K562 (cell line): ENCODE results near the gene TCEA3. TPM values are rescaled to one million over a fixed set of nuclear protein-coding genes. Genes with fewer than 3 reads are reported as not detected.

ENCODE experiments used
- ATAC-seq: fragments of 200-7000 bp; cut with Tn5 transposase; 3 replicates; pipeline ENCODE4 v1.9.1; 2020; ENCODE audit warnings: moderate library complexity
- BruUV-seq: library from RNA; stranded (reverse); fragments of 400-500 nt; replicated peaks from 2 replicates; lab custom pipeline; 2021; lab: Mats Ljungman, UMichigan
- CTCF ChIA-PET: fragments of 300-600 bp; formaldehyde crosslinking; extraction: SDS; loops from one replicate; lab custom pipeline; 2021; ENCODE audit warnings: low intra/inter-chr PET ratio; lab: Yijun Ruan, JAX
- POLR2A ChIA-PET: fragments of 300-600, 350-650 bp; sonication (Branson Sonifier 250); formaldehyde crosslinking; extraction: SDS; loops from one replicate; lab custom pipeline; 2021; ENCODE audit warnings: antibody characterized with exemption, inconsistent platforms; lab: Yijun Ruan, JAX
- DNase-seq, 4 experiments: peaks; one replicate each; pipeline versions ENCODE4 v3.0.0 to v3.0.0-alpha.2; 2011 to 2018; ENCODE audit warnings: low spot score in 3 of 4, mixed read lengths in 3 of 4; ENCODE audit errors: extremely low read depth in 1 of 4
- FAIRE-seq: peaks from 2 replicates; lab custom pipeline; 2011; peaks lifted over from hg19 to GRCh38; lab: Jason Lieb, UNC
- H2AFZ ChIP-seq: 2 replicates; pipeline ENCODE4 v1.6.0; 2011; ENCODE audit warnings: low read depth, low read length, control low read depth, inconsistent platforms
- H3K27ac ChIP-seq: fragments of 200-600 bp; 3 replicates; pipeline ENCODE4 v1.8.0; 2011; ENCODE audit warnings: low read depth, mild to moderate bottlenecking, control low read depth, inconsistent platforms, low read length, moderate library complexity, mixed read lengths; ENCODE audit errors: extremely low read depth
- H3K27me3 ChIP-seq, 2 experiments: fragments of 300-600 bp in 1 of 2; 2 replicates in 1 of 2; 3 replicates in 1 of 2; pipeline versions ENCODE4 v1.6.0 to v1.8.0; 2011; ENCODE audit warnings: inconsistent platforms in 2 of 2, low read length in 2 of 2, mild to moderate bottlenecking in 1 of 2, mixed read lengths in 1 of 2, moderate library complexity in 1 of 2; ENCODE audit not compliant: control insufficient read depth in 2 of 2, insufficient read depth in 2 of 2
- H3K36me3 ChIP-seq: fragments of 300-600 bp; 3 replicates; pipeline ENCODE4 v1.8.0; 2011; ENCODE audit warnings: mild to moderate bottlenecking, low read length, inconsistent platforms; ENCODE audit not compliant: control insufficient read depth, insufficient read depth
- H3K4me1 ChIP-seq, 2 experiments: fragments of 200-600 bp in 1 of 2; replicated peaks in 1 of 2; 2 replicates in 1 of 2; 3 replicates in 1 of 2; pipeline versions ENCODE4 v1.5.1 to v1.8.0; 2011; ENCODE audit warnings: inconsistent platforms in 2 of 2, low read length in 2 of 2, mild to moderate bottlenecking in 1 of 2, mixed read lengths in 1 of 2, moderate library complexity in 1 of 2; ENCODE audit not compliant: control insufficient read depth in 2 of 2, insufficient read depth in 2 of 2
- H3K4me2 ChIP-seq: 2 replicates; pipeline ENCODE4 v1.6.1; 2011; ENCODE audit warnings: low read length, control low read depth, inconsistent platforms, mixed read lengths; ENCODE audit not compliant: insufficient read depth
- H3K4me3 ChIP-seq: fragments of 200-600 bp; sonication (generic), shearing (Covaris generic); 2 replicates; pipeline ENCODE4 v1.5.1; 2016; ENCODE audit warnings: control low read depth, inconsistent platforms
- H3K79me2 ChIP-seq: fragments of 200-600 bp; 3 replicates; pipeline ENCODE4 v1.8.0; 2011; ENCODE audit warnings: low read length, inconsistent platforms; ENCODE audit not compliant: control insufficient read depth, insufficient read depth
- H3K9ac ChIP-seq, 2 experiments: 2 replicates each; pipeline versions ENCODE4 v1.6.0 to v1.6.1; 2011; ENCODE audit warnings: low read depth in 2 of 2, low read length in 2 of 2, control low read depth in 1 of 2, inconsistent platforms in 1 of 2, mild to moderate bottlenecking in 1 of 2, mixed read lengths in 1 of 2; ENCODE audit not compliant: insufficient read depth in 1 of 2
- H3K9me1 ChIP-seq: one replicate; pipeline ENCODE4 v1.6.0; 2011; ENCODE audit warnings: inconsistent platforms, mild to moderate bottlenecking, low read length, moderate library complexity; ENCODE audit not compliant: control insufficient read depth, insufficient read depth
- H3K9me3 ChIP-seq: replicated peaks from 2 replicates; pipeline ENCODE4 v1.5.1; 2011; ENCODE audit warnings: low read depth, low read length, inconsistent platforms; ENCODE audit not compliant: control insufficient read depth, insufficient read depth
- H4K20me1 ChIP-seq: replicated peaks from 2 replicates; pipeline ENCODE4 v1.6.1; 2011; ENCODE audit warnings: low read length, inconsistent platforms, mixed read lengths; ENCODE audit not compliant: control insufficient read depth, insufficient read depth
- BCOR ChIP-seq: fragments of 450-650 bp; IDR thresholded peaks from 2 replicates; pipeline ENCODE4 v1.6.1; 2016
- BDP1 ChIP-seq: IDR thresholded peaks from 3 replicates; pipeline ENCODE4 v1.6.1; 2011; ENCODE audit not compliant: insufficient read length, insufficient read depth
- BMI1 ChIP-seq: fragments of 150-350 bp; IDR thresholded peaks from 2 replicates; pipeline ENCODE4 v1.6.1; 2014; ENCODE audit warnings: low read length
- CEBPB ChIP-seq: fragments of 450-650 bp; IDR thresholded peaks from 2 replicates; pipeline ENCODE4 v1.6.1; 2016; ENCODE audit warnings: missing genetic modification characterization, missing compliant biosample characterization
- CREBBP ChIP-seq: IDR thresholded peaks from one replicate; pipeline ENCODE4 v1.6.1; 2012; ENCODE audit warnings: low read depth, mild to moderate bottlenecking, control low read depth, inconsistent platforms, low read length
- DDX20 ChIP-seq: fragments of 450-650 bp; IDR thresholded peaks from 2 replicates; pipeline ENCODE4 v1.6.1; 2016; ENCODE audit warnings: missing genetic modification characterization, low read depth, mild to moderate bottlenecking, missing compliant biosample characterization, moderate library complexity
- GABPB2 ChIP-seq: fragments of 250-450 bp; sonication (Bioruptor Pico); conservative IDR thresholded peaks from 2 replicates; pipeline ENCODE4 v1.5.1; 2021; ENCODE audit warnings: mild to moderate bottlenecking
- MEF2A ChIP-seq: IDR thresholded peaks from 2 replicates; pipeline ENCODE4 v1.6.1; 2011; ENCODE audit warnings: low read depth, mild to moderate bottlenecking, low read length, moderate library complexity; ENCODE audit not compliant: control insufficient read depth
- MTA2 ChIP-seq: fragments of 450-650 bp; IDR thresholded peaks from 2 replicates; pipeline ENCODE4 v1.6.1; 2016; ENCODE audit warnings: low read depth
- PHF21A ChIP-seq: fragments of 450-650 bp; IDR thresholded peaks from 2 replicates; pipeline ENCODE4 v1.6.1; 2017; ENCODE audit warnings: low read depth, borderline replicate concordance
- PRPF4 ChIP-seq: fragments of 200-400 bp; formaldehyde crosslinking; IDR thresholded peaks from one replicate; pipeline ENCODE4 v1.6.1; 2017; ENCODE audit warnings: low read length, low read depth, mild to moderate bottlenecking; ENCODE audit not compliant: insufficient read depth, poor library complexity, severe bottlenecking
- RBM14 ChIP-seq: fragments of 200-400 bp; formaldehyde crosslinking; IDR thresholded peaks from 2 replicates; pipeline ENCODE4 v1.6.1; 2018; ENCODE audit warnings: low read depth, mild to moderate bottlenecking, low read length, moderate library complexity, borderline replicate concordance; ENCODE audit not compliant: insufficient read depth
- RCOR1 ChIP-seq, 2 experiments: IDR thresholded peaks; 2 replicates each; pipeline ENCODE4 v1.6.1; 2012; ENCODE audit warnings: low read depth in 2 of 2, low read length in 2 of 2, borderline replicate concordance in 1 of 2, improper control_type of control experiment in 1 of 2
- SMARCA4 ChIP-seq: fragments of 450-650 bp; IDR thresholded peaks from 2 replicates; pipeline ENCODE4 v1.6.1; 2016
- SRSF7 ChIP-seq: fragments of 200-400 bp; formaldehyde crosslinking; optimal IDR thresholded peaks from 2 replicates; pipeline ENCODE3; 2017; ENCODE audit warnings: mild to moderate bottlenecking, low read depth, low read length
- STAT5B ChIP-seq: fragments of 250-450 bp; sonication (Bioruptor Pico); IDR thresholded peaks from 2 replicates; pipeline ENCODE4 v1.8.0; 2021; ENCODE audit warnings: mild to moderate bottlenecking, inconsistent platforms
- ZFP91 ChIP-seq: sonication (generic); formaldehyde crosslinking; IDR thresholded peaks from 2 replicates; pipeline ENCODE4 v1.8.0; 2022; ENCODE audit warnings: mild to moderate bottlenecking, missing genetic modification reagents
- ZNF12 ChIP-seq: sonication (generic); formaldehyde crosslinking; IDR thresholded peaks from 2 replicates; pipeline ENCODE4 v1.4.0; 2020; ENCODE audit warnings: mild to moderate bottlenecking, missing genetic modification reagents
- WGBS: fragments of 100-300 bp; shearing (Covaris generic); methylation state at CpG from one replicate; pipeline ENCODE4 v1.1.6; 2016; ENCODE audit warnings: low coverage, mixed read lengths; ENCODE audit not compliant: insufficient coverage; ENCODE audit errors: missing lambda C conversion rate; 5-methylcytosine and 5-hydroxymethylcytosine counted together
- in situ Hi-C: fragments of 300-500 bp; cut with MboI; formaldehyde crosslinking; loops from 4 replicates; pipeline ENCODE4 v1.15.0; 2018; ENCODE audit warnings: inconsistent platforms, mixed read lengths
- intact Hi-C: fragments of 100-400 bp; cut with micrococcal nuclease; formaldehyde crosslinking; loops from 2 replicates; pipeline ENCODE4 v1.14.2; 2022
- polyA plus RNA-seq, 8 experiments: library from polyadenylated mRNA; depleted of rRNA in 4 of 8; stranded (reverse) in 5 of 8; unstranded in 3 of 8; fragments of >200 nt; fragmentation: Nextera tagmentation in 2 of 8; fragmentation: Illumina TruSeq in 1 of 8; extraction: Ambion mirVana in 2 of 8; extraction: Trizol in 1 of 8; gene quantifications; 2 replicates each; pipeline versions ENCODE4 v1.2.1 to v1.2.3, GENCODE V29; 2011 to 2014; ENCODE audit warnings: inconsistent platforms in 1 of 8, missing spikeins in 1 of 8
- total RNA-seq, 7 experiments: library from RNA; depleted of rRNA in 6 of 7; stranded (reverse); fragments of >200 nt in 6 of 7; fragmentation: Illumina TruSeq in 2 of 7; extraction: Trizol in 2 of 7; gene quantifications; 2 replicates each; pipeline versions ENCODE4 v1.2.1 to v1.2.3, GENCODE V29; 2011 to 2021; ENCODE audit warnings: low replicate concordance in 1 of 7

TCEA3 gene
- total and polyA plus RNA-seq, 9 of the 15 experiments (the other 6 are each of a cell fraction or from before 2014, with no cell fraction given) = 0.03 to 0.55 (median 0.36) TPM

GRCh38 chr1:23462766-23463165 is 38.2 kb upstream of the TCEA3 start:
- no peaks in the 10 kb centered on the region for H3K9me1 ChIP-seq
- H3K4me1 ChIP-seq = no peaks in the 10 kb centered on the region
- no peaks in the 10 kb centered on the region for H3K9me3 ChIP-seq
- CTCF ChIA-PET = no interaction called here
- POLR2A ChIA-PET = interaction anchor here (0.6 kb wide), 1 partner anchor 210 kb away, joined by 3 read pairs; no protein-coding TSS in a partner anchor
- H3K27ac ChIP-seq = no peak overlapping the region
- no peak for ATAC-seq
- intact Hi-C loops = no loop called here
- FAIRE-seq = no peak
- in situ Hi-C loops = no loop called here
- H3K27me3 ChIP-seq = no peaks in the 10 kb centered on the region
- no peaks in the 10 kb centered on the region for H4K20me1 ChIP-seq
- H3K4me2 ChIP-seq = no peak overlapping the region
- H3K9ac ChIP-seq = no peak overlapping the region
- 34% methylated on average over 2 of the region's 2 CpGs for WGBS
- H3K79me2 ChIP-seq = no peaks in the 10 kb centered on the region
- no TSS peak for BruUV-seq
- H3K36me3 ChIP-seq = no peaks in the 10 kb centered on the region
- DNase-seq = no peak
- TF ChIP-seq SRSF7 (no peak), RCOR1 (IDR thresholded peaks at IDR 0.05; ENCODE audit: borderline replicate concordance in 1 of 2, low read depth in 2 of 2, low read length in 2 of 2) (no peak), DDX20 (tag) (no peak), STAT5B (CRISPR knock-in tag) (no peak), SMARCA4 (no peak), CEBPB (tag) (no peak), MEF2A (no peak), BCOR (no peak), GABPB2 (CRISPR knock-in tag) (no peak), BMI1 (no peak), PRPF4 (no peak), ZNF12 (CRISPR knock-in tag) (no peak), CREBBP (no peak), RBM14 (no peak), PHF21A (no peak), ZFP91 (CRISPR knock-in tag) (no peak), BDP1 (no peak), MTA2 (no peak)
- TF ChIP-seq, all 486 proteins: peak for 0
- H3K4me3 ChIP-seq = no peak overlapping the region
- no peak overlapping the region for H2AFZ ChIP-seq
